GM08714 (cell line): ENCODE data around the gene SSBP3.

Source experiments
- H3K4me3 ChIP-seq: fragments of 200-500 bp; sonication (Bioruptor generic); 2 replicates; pipeline ENCODE4 v1.5.1; 2014; ENCODE audit warnings: mild to moderate bottlenecking, low read length, inconsistent platforms
- ZNF274 ChIP-seq: IDR thresholded peaks from 2 replicates; pipeline ENCODE4 v1.6.1; 2012; ENCODE audit warnings: mild to moderate bottlenecking, low read depth, low read length

SSBP3 gene

GRCh38 chr1:54324251-54325140 is 81.7 kb downstream of the SSBP3 start:
- H3K4me3 ChIP-seq, result no peak overlapping the region

GRCh38 chr1:54323921-54324250 is 82.3 kb downstream of the SSBP3 start:
- no peak for TF ChIP-seq ZNF274
- H3K4me3 ChIP-seq, result no peak overlapping the region

More at GRCh38 chr1:54324251-54325140, 81.7 kb downstream of the SSBP3 start:
- no peak for TF ChIP-seq ZNF274

GRCh38 chr1:54323324-54323739 is 82.9 kb downstream of the SSBP3 start:
- no peak for TF ChIP-seq ZNF274
- no peak overlapping the region for H3K4me3 ChIP-seq

GRCh38 chr1:54318246-54318814 is 87.9 kb downstream of the SSBP3 start:
- no peak for TF ChIP-seq ZNF274
- no peak overlapping the region for H3K4me3 ChIP-seq

- H3K4me3 ChIP-seq, result no peak overlapping the region
- TF ChIP-seq ZNF274, result no peak
Measured at GRCh38 chr1:54317084-54317483, 89.1 kb downstream of the SSBP3 start.

- TF ChIP-seq ZNF274, result no peak
- no peak overlapping the region for H3K4me3 ChIP-seq
Measured at GRCh38 chr1:54315099-54315498, 91.1 kb downstream of the SSBP3 start.

GRCh38 chr1:54314696-54315095 is 91.5 kb downstream of the SSBP3 start:
- no peak overlapping the region for H3K4me3 ChIP-seq
- TF ChIP-seq ZNF274, result no peak

GRCh38 chr1:54312796-54313316 is 93.3 kb downstream of the SSBP3 start:
- no peak overlapping the region for H3K4me3 ChIP-seq
- TF ChIP-seq ZNF274, result no peak

- no peak overlapping the region for H3K4me3 ChIP-seq
- no peak for TF ChIP-seq ZNF274
Measured at GRCh38 chr1:54311506-54311905, 94.7 kb downstream of the SSBP3 start.

- TF ChIP-seq ZNF274, result no peak
- H3K4me3 ChIP-seq, result no peak overlapping the region
Measured at GRCh38 chr1:54310439-54311328, 95.5 kb downstream of the SSBP3 start.

GRCh38 chr1:54309631-54310366 is 96.4 kb downstream of the SSBP3 start:
- no peak overlapping the region for H3K4me3 ChIP-seq
- no peak for TF ChIP-seq ZNF274

- no peak overlapping the region for H3K4me3 ChIP-seq
- no peak for TF ChIP-seq ZNF274
Measured at GRCh38 chr1:54307305-54307704, 98.9 kb downstream of the SSBP3 start.

- no peak overlapping the region for H3K4me3 ChIP-seq
- TF ChIP-seq ZNF274, result no peak
Measured at GRCh38 chr1:54305906-54306514, 100.2 kb downstream of the SSBP3 start.

- TF ChIP-seq ZNF274, result no peak
- H3K4me3 ChIP-seq, result no peak overlapping the region
Measured at GRCh38 chr1:54304518-54304917, 101.7 kb downstream of the SSBP3 start.
